ENCODE measurements around the gene HNRNPL. TPM values are rescaled to one million over a fixed set of nuclear protein-coding genes. Genes with fewer than 3 reads are reported as not detected.
A peak's percentile ranks its signal among the peaks of the same experiment; 100 is the strongest.

The HNRNPL gene
- total and polyA plus RNA-seq, 10 of the 15 experiments (the other 5 are each of a cell fraction or from before 2014, with no cell fraction given), result 32.5 to 512 (median 306) TPM

DNA sequence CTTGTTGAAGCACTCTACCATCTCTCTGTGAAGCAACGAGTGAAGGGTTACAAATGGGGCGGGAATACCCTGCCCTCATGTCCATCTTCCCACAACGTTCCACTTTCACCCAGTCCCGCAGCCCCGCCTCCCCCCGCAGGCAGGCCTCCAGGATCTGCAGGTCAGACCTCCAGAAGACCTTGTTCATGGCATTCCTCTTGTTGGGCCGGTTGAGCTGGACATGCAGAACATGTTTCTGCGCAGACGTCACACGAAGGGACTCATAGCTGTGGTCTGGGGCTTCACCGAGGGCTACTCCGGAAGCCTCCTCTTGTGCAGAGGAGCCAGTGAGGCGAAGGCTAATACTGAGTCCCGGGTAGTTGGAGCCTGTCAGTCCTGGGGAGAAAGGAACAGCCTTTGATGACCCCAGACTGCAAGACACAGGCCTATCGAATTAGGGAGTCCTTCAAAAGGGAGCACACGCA, 18.6 kb downstream of the HNRNPL start (continued):
- no peak for TF ChIP-seq BCLAF1 (IDR thresholded peaks at IDR 0.05)
- no peak for TF ChIP-seq SREBF1 (IDR thresholded peaks at IDR 0.05; ENCODE audit: low read length)

DNA sequence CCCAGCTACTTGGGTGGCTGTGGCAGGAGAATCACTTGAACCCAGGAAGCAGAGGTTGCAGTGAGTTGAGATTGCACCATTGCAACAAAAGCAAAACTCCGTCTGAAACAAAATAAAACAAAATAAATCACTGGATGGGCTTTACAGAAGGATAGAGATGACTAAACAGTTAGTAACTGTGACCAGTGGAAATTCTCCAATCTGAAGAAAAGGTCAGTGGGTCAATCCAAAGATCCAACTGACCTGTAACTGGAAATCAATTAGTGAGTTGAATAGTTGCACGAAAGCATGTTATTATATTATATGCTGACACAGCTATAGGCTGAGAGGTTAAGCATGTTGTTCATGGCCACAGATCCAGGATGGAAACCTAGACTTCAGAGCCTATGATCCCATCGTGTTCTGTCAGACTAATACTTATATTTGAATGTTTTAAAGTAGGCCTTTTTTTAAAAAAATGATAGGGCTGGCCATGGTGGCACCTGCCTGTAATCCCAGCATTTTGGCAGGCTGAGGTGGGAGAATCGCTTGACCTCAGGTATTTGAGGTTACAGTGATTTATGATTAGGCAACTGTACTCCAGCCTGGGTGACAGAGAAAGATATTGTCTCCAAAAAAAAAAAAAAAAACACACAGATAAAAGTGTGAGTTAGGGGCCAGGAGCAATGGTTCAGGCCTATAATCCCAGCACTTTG, 19.6 kb downstream of the HNRNPL start:
- H3K9ac ChIP-seq (ENCODE audit: control insufficient read depth, insufficient read depth, low read length), result no peak overlapping the region
- FAIRE-seq, result no peak
- intact Hi-C loops (cut with micrococcal nuclease; ENCODE audit: unreplicated experiment), result loop anchor here (10.0 kb wide), 2 partner anchors 55 to 285 kb away; no protein-coding TSS in a partner anchor
- TF ChIP-seq SP1 (IDR thresholded peaks at IDR 0.05; ENCODE audit: low read depth, low read length) (no peak), NFYA (IDR thresholded peaks at IDR 0.05; ENCODE audit: borderline replicate concordance, low read depth, low read length) (no peak), ZZZ3 (IDR thresholded peaks at IDR 0.05; ENCODE audit: control insufficient read depth, insufficient read length, low read depth) (no peak), EP300 (IDR thresholded peaks at IDR 0.05; ENCODE audit: borderline replicate concordance in 1 of 2, control insufficient read depth in 1 of 2, low read depth in 2 of 2, low read length in 2 of 2) (no peak), NFIC (IDR thresholded peaks at IDR 0.05; ENCODE audit: low read depth, low read length) (no peak), PAX8 (IDR thresholded peaks at IDR 0.05) (no peak), TCF3 (IDR thresholded peaks at IDR 0.05; ENCODE audit: borderline replicate concordance, insufficient read depth, low read depth, low read length) (no peak), YBX1 (IDR thresholded peaks at IDR 0.05) (no peak), ESRRA (IDR thresholded peaks at IDR 0.05; ENCODE audit: low read length) (no peak), TARDBP (IDR thresholded peaks at IDR 0.05; ENCODE audit: borderline replicate concordance) (no peak), SPI1 (IDR thresholded peaks at IDR 0.05; ENCODE audit: borderline replicate concordance, insufficient read depth, low read depth, low read length) (no peak), MXI1 (IDR thresholded peaks at IDR 0.05; ENCODE audit: low read depth, low read length) (no peak), POU2F2 (IDR thresholded peaks at IDR 0.05; ENCODE audit: borderline replicate concordance, low read depth, low read length) (no peak), FOXM1 (IDR thresholded peaks at IDR 0.05; ENCODE audit: low read depth, low read length) (no peak)
- TF ChIP-seq, protein P1, sequence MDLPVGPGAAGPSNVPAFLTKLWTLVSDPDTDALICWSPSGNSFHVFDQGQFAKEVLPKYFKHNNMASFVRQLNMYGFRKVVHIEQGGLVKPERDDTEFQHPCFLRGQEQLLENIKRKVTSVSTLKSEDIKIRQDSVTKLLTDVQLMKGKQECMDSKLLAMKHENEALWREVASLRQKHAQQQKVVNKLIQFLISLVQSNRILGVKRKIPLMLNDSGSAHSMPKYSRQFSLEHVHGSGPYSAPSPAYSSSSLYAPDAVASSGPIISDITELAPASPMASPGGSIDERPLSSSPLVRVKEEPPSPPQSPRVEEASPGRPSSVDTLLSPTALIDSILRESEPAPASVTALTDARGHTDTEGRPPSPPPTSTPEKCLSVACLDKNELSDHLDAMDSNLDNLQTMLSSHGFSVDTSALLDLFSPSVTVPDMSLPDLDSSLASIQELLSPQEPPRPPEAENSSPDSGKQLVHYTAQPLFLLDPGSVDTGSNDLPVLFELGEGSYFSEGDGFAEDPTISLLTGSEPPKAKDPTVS (IDR thresholded peaks at IDR 0.05; ENCODE audit: low read depth, low read length), result no peak

More for the DNA sequence above, 19.6 kb downstream of the HNRNPL start:
- ChIA-PET SMC1A (ENCODE audit: uncharacterized antibody, unreplicated experiment) (interaction anchor here (1.0 to 3.0 kb wide), 4 partner anchors 16 to 70 kb away, joined by 3 to 14 read pairs (median 10); partner anchors contain the start of genes NFKBIB and SIRT2), RAD21 (ENCODE audit: unreplicated experiment) (interaction anchor here (0.9 to 2.2 kb wide), 3 partner anchors 39 to 100 kb away, joined by 3 to 21 read pairs (median 3); partner anchors contain the start of genes MRPS12 and SARS2), POLR2A (interaction anchor here (0.6 to 6.1 kb wide), 4 partner anchors 17 to 128 kb away, joined by 4 to 43 read pairs (median 8); no protein-coding TSS in a partner anchor), CTCF (interaction anchor here (2.3 to 2.6 kb wide), 2 partner anchors 23 to 39 kb away, joined by 8 to 14 read pairs; no protein-coding TSS in a partner anchor)
- in situ Hi-C loops (cut with MboI), result no loop called here
- no TSS peak for BruUV-seq (replicated peaks)
- Histone ChIP-seq H3K4me3 (peak overlapping the region; percentile 75; the same call in 1 of the 2 replicates), H2AFZ (ENCODE audit: control insufficient read depth, low read depth, low read length) (no peak overlapping the region), H3K27ac (ENCODE audit: control insufficient read depth, insufficient read depth) (no peak overlapping the region), H3K79me2 (ENCODE audit: control insufficient read depth, insufficient read depth, low read length) (peaks cover 11% of the 10 kb centered on the region), H3K27me3 (replicated peaks in 1 of 2; ENCODE audit: control insufficient read depth in 2 of 2, insufficient read depth in 2 of 2, low read length in 1 of 2) (no peaks in the 10 kb centered on the region), H3K4me1 (ENCODE audit: control insufficient read depth, insufficient read depth, low read length) (no peaks in the 10 kb centered on the region; the same call in 1 of the 2 replicates), H4K20me1 (ENCODE audit: control insufficient read depth, insufficient read depth) (no peaks in the 10 kb centered on the region), H3K36me3 (ENCODE audit: control insufficient read depth in 2 of 2, insufficient read depth in 2 of 2, low read length in 1 of 2) (no peaks in the 10 kb centered on the region), H3K4me2 (ENCODE audit: control insufficient read depth, insufficient read depth) (peak overlapping the region; percentile 87; the same call in 1 of the 2 replicates), H3K9me3 (replicated peaks; ENCODE audit: control insufficient read depth, insufficient read depth, low read length) (no peaks in the 10 kb centered on the region)
- ATAC-seq (no peak), DNase-seq (ENCODE audit: low read depth, low spot score) (no peak)
- 74% methylated on average over 4 of the region's 4 CpGs for WGBS (ENCODE audit: insufficient coverage, insufficient replicate concordance, low lambda C conversion rate, missing lambda C conversion rate)
